Measurements from ENCODE around the gene CRLF1. TPM values are rescaled to one million over a fixed set of nuclear protein-coding genes. Genes with fewer than 3 reads are reported as not detected.

CRLF1 gene
- total and polyA plus RNA-seq, 10 of the 15 experiments (the other 5 are each of a cell fraction or from before 2014, with no cell fraction given) = 0.10 to 1.2 (median 0.49) TPM; not detected in 4

DNA sequence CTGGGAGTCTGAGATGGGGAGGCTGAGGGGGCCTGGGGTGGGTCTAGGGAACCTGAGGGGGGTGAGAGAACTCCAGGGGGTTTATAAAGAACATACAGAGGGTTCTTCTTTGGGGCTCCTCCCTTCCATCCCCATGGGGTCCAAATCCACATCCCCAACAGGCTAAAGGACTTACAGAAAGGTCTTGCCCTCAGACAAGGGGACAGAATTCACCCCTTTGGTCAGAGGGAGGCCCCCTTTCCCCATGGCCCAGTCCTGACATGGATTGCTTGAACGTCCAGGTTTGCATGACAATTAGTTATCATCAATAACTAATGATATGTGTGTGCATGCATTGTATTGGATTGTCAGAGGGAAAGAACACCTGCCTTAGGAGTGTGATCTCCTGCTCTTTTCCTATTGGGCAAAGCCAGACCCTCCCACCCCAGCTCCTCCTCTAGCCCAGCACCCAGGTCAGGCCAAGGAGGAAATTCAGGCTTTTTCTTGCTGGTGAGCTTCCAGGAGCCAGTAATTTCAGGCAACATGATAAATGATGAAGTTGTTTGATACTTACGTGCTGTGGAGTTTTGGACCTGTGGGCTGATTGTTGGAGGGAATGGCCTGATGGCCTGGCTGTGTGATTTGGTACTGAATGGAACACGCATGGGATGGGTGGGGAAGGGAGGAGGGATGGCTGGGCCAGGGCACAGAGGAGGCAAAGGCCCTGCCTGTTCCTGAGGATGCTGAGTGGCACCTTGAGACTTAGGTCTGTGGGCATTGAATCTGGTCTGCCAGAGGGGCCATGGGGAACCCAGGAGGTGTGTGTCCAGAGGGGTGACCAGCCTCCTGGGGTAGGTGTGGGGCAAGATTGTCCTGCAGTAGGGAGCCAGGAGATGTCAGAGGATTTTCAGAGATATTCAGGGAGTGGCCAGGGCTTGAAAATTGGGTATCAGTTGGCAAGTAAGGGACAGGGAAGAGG, 31.4 kb upstream of the CRLF1 start:
- Histone ChIP-seq H3K9me3 (replicated peaks; ENCODE audit: control insufficient read depth, insufficient read depth, low read length) (no peaks in the 10 kb centered on the region), H3K27me3 (replicated peaks in 1 of 2; ENCODE audit: control insufficient read depth in 2 of 2, insufficient read depth in 2 of 2, low read length in 1 of 2) (no peaks in the 10 kb centered on the region), H3K4me1 (ENCODE audit: control insufficient read depth, insufficient read depth, low read length) (peaks cover 9% of the 10 kb centered on the region), H3K27ac (ENCODE audit: control insufficient read depth, insufficient read depth) (no peak overlapping the region), H3K4me3 (peak overlapping the region; percentile 94), H2AFZ (ENCODE audit: control insufficient read depth, low read depth, low read length) (no peak overlapping the region), H3K4me2 (ENCODE audit: control insufficient read depth, insufficient read depth) (peak overlapping the region; percentile 94), H4K20me1 (ENCODE audit: control insufficient read depth, insufficient read depth) (no peaks in the 10 kb centered on the region), H3K36me3 (ENCODE audit: control insufficient read depth in 2 of 2, insufficient read depth in 2 of 2, low read length in 1 of 2) (no peaks in the 10 kb centered on the region), H3K79me2 (ENCODE audit: control insufficient read depth, insufficient read depth, low read length) (peaks cover 14% of the 10 kb centered on the region), H3K9ac (ENCODE audit: control insufficient read depth, insufficient read depth, low read length) (peak overlapping the region; percentile 93)
- no peak for FAIRE-seq
- 74% methylated on average over 3 of the region's 3 CpGs for WGBS (ENCODE audit: insufficient coverage, insufficient replicate concordance, low lambda C conversion rate, missing lambda C conversion rate)
- intact Hi-C loops (cut with micrococcal nuclease; ENCODE audit: unreplicated experiment) = loop anchor here (2.0 kb wide), 1 partner anchor 281 kb away; the partner anchor contains the start of genes COPE and DDX49
- ChIA-PET SMC1A (ENCODE audit: uncharacterized antibody, unreplicated experiment) (interaction anchor here (1.4 kb wide), 1 partner anchor 7 kb away, joined by 3 read pairs; no protein-coding TSS in a partner anchor), CTCF (no interaction called here), POLR2A (interaction anchor here (0.6 to 1.2 kb wide), 2 partner anchors 11 to 457 kb away, joined by 3 read pairs; no protein-coding TSS in a partner anchor), RAD21 (ENCODE audit: unreplicated experiment) (no interaction called here)
- BruUV-seq (replicated peaks) = no TSS peak
- no peak for DNase-seq (ENCODE audit: low read depth, low spot score)
- TF ChIP-seq, protein P1, sequence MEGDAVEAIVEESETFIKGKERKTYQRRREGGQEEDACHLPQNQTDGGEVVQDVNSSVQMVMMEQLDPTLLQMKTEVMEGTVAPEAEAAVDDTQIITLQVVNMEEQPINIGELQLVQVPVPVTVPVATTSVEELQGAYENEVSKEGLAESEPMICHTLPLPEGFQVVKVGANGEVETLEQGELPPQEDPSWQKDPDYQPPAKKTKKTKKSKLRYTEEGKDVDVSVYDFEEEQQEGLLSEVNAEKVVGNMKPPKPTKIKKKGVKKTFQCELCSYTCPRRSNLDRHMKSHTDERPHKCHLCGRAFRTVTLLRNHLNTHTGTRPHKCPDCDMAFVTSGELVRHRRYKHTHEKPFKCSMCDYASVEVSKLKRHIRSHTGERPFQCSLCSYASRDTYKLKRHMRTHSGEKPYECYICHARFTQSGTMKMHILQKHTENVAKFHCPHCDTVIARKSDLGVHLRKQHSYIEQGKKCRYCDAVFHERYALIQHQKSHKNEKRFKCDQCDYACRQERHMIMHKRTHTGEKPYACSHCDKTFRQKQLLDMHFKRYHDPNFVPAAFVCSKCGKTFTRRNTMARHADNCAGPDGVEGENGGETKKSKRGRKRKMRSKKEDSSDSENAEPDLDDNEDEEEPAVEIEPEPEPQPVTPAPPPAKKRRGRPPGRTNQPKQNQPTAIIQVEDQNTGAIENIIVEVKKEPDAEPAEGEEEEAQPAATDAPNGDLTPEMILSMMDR (IDR thresholded peaks at IDR 0.05 in 2 of 3, conservative IDR thresholded peaks at IDR 0.05 in 1 of 3; ENCODE audit: control insufficient read depth in 2 of 3, extremely low read depth in 1 of 3, insufficient read depth in 1 of 3, low read depth in 3 of 3, low read length in 3 of 3) = peak in 1 of 3 experiments; percentile 31; a peak in 2 of 6 replicates
- TF ChIP-seq RAD21 (IDR thresholded peaks at IDR 0.05; ENCODE audit: insufficient read depth, low read depth, low read length) (peak; percentile 29; the same call in 1 of the 2 replicates), CEBPB (IDR thresholded peaks at IDR 0.05; ENCODE audit: borderline replicate concordance in 1 of 2, low read depth in 2 of 2, low read length in 2 of 2) (no peak), NR2C1 (IDR thresholded peaks at IDR 0.05) (no peak), RELA (IDR thresholded peaks at IDR 0.05; ENCODE audit: borderline replicate concordance, partially characterized antibody) (no peak)
- in situ Hi-C loops (cut with MboI) = no loop called here
- ATAC-seq = no peak
